IMR-90 (cell line): Measurements from ENCODE around the gene CHMP1B. TPM values are rescaled to one million over a fixed set of nuclear protein-coding genes. Genes with fewer than 3 reads are reported as not detected.

ENCODE experiments used
- ELK1 ChIP-seq: fragments of 150-350 bp; IDR thresholded peaks from 2 replicates; pipeline ENCODE4 v1.6.1; 2016; ENCODE audit warnings: low read depth, mild to moderate bottlenecking, low read length, moderate library complexity, borderline replicate concordance
- FOS ChIP-seq: fragments of 150-350 bp; IDR thresholded peaks from 2 replicates; pipeline ENCODE4 v1.6.1; 2016; ENCODE audit warnings: low read depth, low read length
- polyA plus RNA-seq, 3 experiments: library from polyadenylated mRNA; depleted of rRNA; stranded (reverse); fragments of >200 nt; gene quantifications; 2 replicates each; pipeline ENCODE4 v1.2.3, GENCODE V29; 2012; ENCODE audit warnings: low replicate concordance in 1 of 3
- total RNA-seq: library from RNA; depleted of rRNA; stranded (reverse); fragments of >200 nt; gene quantifications from 2 replicates; pipeline ENCODE4 v1.2.3, GENCODE V29; 2012

The CHMP1B gene
- total and polyA plus RNA-seq, 2 of the 4 experiments (the other 2 are of a cell fraction), result 21.1 to 39.4 TPM

DNA sequence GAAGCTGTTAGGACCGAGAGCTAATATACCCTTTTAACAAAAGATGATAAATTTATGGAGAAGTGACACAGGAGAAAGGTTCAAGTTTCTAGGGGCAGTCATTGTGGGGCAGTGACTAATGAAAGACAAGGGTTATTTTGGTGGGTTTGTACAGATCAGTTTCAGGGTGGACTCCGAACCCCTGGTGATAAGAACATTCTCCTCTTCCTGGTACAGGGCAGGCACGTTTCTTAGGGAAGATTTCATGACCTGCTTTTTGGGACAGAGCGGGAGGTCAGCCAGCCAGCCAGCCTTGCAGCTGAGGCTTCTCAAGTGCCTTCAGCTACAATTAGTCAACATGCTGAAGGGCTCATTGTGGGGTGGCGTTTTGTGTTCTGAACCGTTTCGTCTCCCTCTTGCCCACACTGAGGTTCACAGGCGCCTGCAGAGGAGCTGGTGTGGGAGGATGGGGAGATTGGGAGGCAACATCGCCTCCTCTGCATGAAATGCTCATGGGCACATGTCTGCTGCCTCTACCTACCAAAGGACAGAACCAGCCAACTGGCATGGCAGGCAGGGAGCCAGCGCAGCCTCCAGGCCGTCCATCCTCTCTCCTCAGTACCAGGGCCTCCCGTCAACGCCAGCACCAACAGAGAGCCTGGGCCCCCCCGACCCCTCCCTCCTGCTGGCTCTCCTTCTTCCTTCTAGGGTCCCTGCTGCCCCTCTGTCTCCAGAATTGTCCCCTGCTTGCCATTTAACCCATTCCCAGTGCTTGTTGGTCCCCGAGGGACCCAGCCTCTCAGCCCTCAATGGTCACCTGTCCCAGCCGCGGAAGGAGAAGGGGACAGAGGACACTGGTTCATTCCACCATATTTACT, 9.6 kb downstream of the CHMP1B start (continued):
- TF ChIP-seq ELK1, result no peak
- no peak for TF ChIP-seq FOS
